LNCAP (cell line): ENCODE data around the gene ADAM33.

Experiments
- TF ChIP-seq, protein P1 (sequence below): fragments of 450-650 bp; IDR thresholded peaks from 2 replicates; pipeline ENCODE4 v1.5.1; 2017; ENCODE audit warnings: mild to moderate bottlenecking

The ADAM33 gene

DNA sequence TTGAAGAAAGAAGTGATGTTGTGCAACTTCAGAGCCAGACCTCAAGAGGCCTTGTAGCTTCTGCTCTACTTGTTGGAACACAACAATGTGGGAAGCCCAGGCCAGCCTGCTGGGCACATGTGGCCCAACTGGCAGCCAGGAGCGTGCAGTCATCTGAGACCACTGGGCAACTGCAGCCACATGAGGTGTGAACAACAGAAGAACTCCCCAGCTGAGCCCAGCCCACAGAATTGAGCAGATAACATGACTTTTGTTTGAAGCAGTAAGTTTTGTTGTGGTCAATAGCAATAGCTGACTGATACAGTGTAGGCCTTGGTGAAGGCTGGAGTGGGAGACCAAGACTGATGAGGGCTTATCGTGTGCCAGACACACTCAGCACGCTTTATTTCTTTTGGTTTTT, 8.6 kb upstream of the ADAM33 start:
- TF ChIP-seq, protein P1, sequence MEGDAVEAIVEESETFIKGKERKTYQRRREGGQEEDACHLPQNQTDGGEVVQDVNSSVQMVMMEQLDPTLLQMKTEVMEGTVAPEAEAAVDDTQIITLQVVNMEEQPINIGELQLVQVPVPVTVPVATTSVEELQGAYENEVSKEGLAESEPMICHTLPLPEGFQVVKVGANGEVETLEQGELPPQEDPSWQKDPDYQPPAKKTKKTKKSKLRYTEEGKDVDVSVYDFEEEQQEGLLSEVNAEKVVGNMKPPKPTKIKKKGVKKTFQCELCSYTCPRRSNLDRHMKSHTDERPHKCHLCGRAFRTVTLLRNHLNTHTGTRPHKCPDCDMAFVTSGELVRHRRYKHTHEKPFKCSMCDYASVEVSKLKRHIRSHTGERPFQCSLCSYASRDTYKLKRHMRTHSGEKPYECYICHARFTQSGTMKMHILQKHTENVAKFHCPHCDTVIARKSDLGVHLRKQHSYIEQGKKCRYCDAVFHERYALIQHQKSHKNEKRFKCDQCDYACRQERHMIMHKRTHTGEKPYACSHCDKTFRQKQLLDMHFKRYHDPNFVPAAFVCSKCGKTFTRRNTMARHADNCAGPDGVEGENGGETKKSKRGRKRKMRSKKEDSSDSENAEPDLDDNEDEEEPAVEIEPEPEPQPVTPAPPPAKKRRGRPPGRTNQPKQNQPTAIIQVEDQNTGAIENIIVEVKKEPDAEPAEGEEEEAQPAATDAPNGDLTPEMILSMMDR, result no peak

GRCh38 chr20:3689978-3690377, 8.2 kb upstream of the ADAM33 start:
- TF ChIP-seq, protein P1, result no peak

- TF ChIP-seq, protein P1, result no peak
Measured at GRCh38 chr20:3687655-3688054, 5.8 kb upstream of the ADAM33 start.

GRCh38 chr20:3686867-3687321, 5.1 kb upstream of the ADAM33 start:
- TF ChIP-seq, protein P1, result no peak

GRCh38 chr20:3686421-3686820, 4.6 kb upstream of the ADAM33 start:
- TF ChIP-seq, protein P1, result no peak

- TF ChIP-seq, protein P1, result no peak
Measured at GRCh38 chr20:3685341-3685740, 3.5 kb upstream of the ADAM33 start.

GRCh38 chr20:3681352-3681930, 369 bp downstream of the ADAM33 start:
- TF ChIP-seq, protein P1, result no peak
